ENCODE data around the gene PIGU.
"Not testable (repeated sequence)": the region's sequence is repeated elsewhere in the genome, so short reads cannot be mapped to it uniquely, and the experiment has no call there.

Gene PIGU

GRCh38 chr20:34618676-34619075 is 58.2 kb downstream of the PIGU start:
- DNase-seq: no peak

- not testable (repeated sequence) for DNase-seq
These were observed 60.0 kb downstream of the PIGU start for GRCh38 chr20:34616913-34617312.

GRCh38 chr20:34615477-34615876 is 61.4 kb downstream of the PIGU start:
- no peak for DNase-seq

GRCh38 chr20:34611976-34612375 is 64.9 kb downstream of the PIGU start:
- not testable (repeated sequence) for DNase-seq

GRCh38 chr20:34607066-34607465 is 69.8 kb downstream of the PIGU start:
- no peak for DNase-seq

- DNase-seq: no peak
These were observed 71.7 kb downstream of the PIGU start for GRCh38 chr20:34604980-34605788.

GRCh38 chr20:34600892-34601653 is 75.8 kb downstream of the PIGU start:
- no peak for DNase-seq

GRCh38 chr20:34595377-34596184 is 81.3 kb downstream of the PIGU start:
- no peak for DNase-seq

GRCh38 chr20:34586488-34587163 is 90.3 kb downstream of the PIGU start:
- no peak for DNase-seq

- no peak for DNase-seq
These were observed 91.9 kb downstream of the PIGU start for GRCh38 chr20:34585019-34585418.

GRCh38 chr20:34583544-34583943 is 93.3 kb downstream of the PIGU start:
- DNase-seq: no peak

GRCh38 chr20:34582911-34583310 is 94.0 kb downstream of the PIGU start:
- DNase-seq: no peak

GRCh38 chr20:34582221-34582620 is 94.7 kb downstream of the PIGU start:
- no peak for DNase-seq

GRCh38 chr20:34581341-34582184 is 95.3 kb downstream of the PIGU start:
- no peak for DNase-seq

GRCh38 chr20:34579979-34580940 is 96.6 kb downstream of the PIGU start:
- DNase-seq: no peak

- DNase-seq: no peak
These were observed 97.5 kb downstream of the PIGU start for GRCh38 chr20:34579191-34579978.

- DNase-seq: no peak
These were observed 98.4 kb downstream of the PIGU start for GRCh38 chr20:34578521-34578920.

GRCh38 chr20:34578025-34578424 is 98.9 kb downstream of the PIGU start:
- no peak for DNase-seq

- DNase-seq: no peak
These were observed 99.8 kb downstream of the PIGU start for GRCh38 chr20:34577061-34577460.

GRCh38 chr20:34575756-34576155 is 101.1 kb downstream of the PIGU start:
- no peak for DNase-seq
